Ishikawa (cell line): ENCODE data around the gene FAM3A.

Experiments used
- CREB1 ChIP-seq: IDR thresholded peaks from 2 replicates; pipeline ENCODE4 v1.6.1; 2012; ENCODE audit warnings: low read depth
- EGR1 ChIP-seq: IDR thresholded peaks from 2 replicates; pipeline ENCODE4 v1.6.1; 2012
- FOXM1 ChIP-seq: IDR thresholded peaks from 2 replicates; pipeline ENCODE4 v1.6.1; 2012; ENCODE audit warnings: low read depth, borderline replicate concordance
- MAX ChIP-seq: IDR thresholded peaks from 2 replicates; pipeline ENCODE4 v1.6.1; 2012
- NFIC ChIP-seq: IDR thresholded peaks from 2 replicates; pipeline ENCODE4 v1.6.1; 2012
- REST ChIP-seq: IDR thresholded peaks from 2 replicates; pipeline ENCODE4 v1.6.1; 2012; ENCODE audit warnings: low read depth, mild to moderate bottlenecking
- TCF12 ChIP-seq: IDR thresholded peaks from 2 replicates; pipeline ENCODE4 v1.6.1; 2012; ENCODE audit warnings: low read depth

GRCh38 chrX:154463611-154464220, 52.3 kb downstream of the FAM3A start:
- TF ChIP-seq EGR1 = no peak
- TF ChIP-seq CREB1 = no peak
- TF ChIP-seq MAX = no peak
- no peak for TF ChIP-seq NFIC
- TF ChIP-seq TCF12 = no peak
- no peak for TF ChIP-seq FOXM1
- TF ChIP-seq REST = no peak
